Stimulated activated CD8-positive, alpha-beta memory T cell treated with anti-CD3 and anti-CD28 coated beads, Interleukin-7, amount 100 ng/mL, for 1 hour (primary cell): ENCODE results near the gene VSIG10L.

Source experiments
- DNase-seq, 2 donors: peaks; one replicate each; pipeline ENCODE4 v3.0.0-alpha.2; 2020; ENCODE audit warnings: low read depth in 2 of 2

VSIG10L gene

DNA sequence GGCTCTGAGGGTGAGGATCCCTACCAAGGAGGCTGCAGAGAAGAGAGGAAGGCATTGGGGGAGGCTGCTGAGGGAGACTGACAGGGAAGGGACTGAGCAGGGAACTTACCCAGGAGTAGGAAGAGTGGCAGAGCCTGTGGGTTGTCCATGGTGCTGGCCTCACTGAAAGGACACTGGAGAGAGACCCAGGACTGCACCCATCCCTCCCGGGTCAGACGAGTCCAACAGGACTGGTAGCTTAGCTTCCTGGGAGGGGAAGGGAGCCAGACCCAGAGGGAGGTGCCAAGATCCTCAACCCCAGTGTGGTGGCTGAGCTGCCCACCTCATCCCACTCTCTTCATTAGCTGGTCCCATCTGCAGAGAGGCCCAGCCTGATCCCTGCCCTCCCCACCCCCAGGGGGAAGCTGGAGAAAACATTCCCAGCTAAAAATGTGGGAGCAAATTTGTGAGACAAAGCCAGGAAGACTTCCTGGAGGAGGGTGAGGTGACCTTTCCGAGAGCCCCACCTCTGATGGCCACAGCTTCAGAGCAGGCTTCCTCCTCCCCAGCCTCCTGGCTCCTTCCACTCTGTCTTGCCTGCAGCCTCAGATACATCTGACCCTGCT is at the start of gene VSIG10L:
VSIG10L (minus strand) TSS at position 164 of the 605 bp plus-strand sequence; CDS start at position 149, 15 bp downstream.
- DNase-seq: no peak

DNA sequence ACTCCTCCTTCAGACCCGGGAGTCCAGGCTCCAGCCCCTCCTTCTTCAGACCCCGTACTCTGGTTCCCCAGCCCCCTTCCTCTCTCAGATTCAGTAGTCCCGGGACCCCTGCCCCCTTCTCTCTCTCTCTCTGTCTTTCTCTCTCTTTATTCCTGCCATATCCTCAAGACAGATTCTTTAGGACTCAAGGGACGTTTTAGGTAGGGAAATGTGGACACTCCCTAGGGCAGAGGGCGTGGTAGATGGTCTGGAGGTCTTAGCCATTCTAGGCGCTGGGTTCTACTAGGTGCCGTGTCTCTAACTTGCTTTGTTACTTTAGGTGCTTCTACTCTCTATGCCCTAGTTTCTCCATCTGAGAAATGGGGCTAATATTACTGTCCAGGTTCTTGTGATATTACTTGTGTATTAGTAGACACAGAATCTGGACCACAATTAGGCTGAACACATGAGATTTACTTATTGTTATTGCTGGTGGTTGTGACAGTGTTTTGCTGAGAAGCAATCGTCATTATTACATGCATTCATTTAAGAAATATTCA is 49.2 kb upstream of the VSIG10L start:
- DNase-seq: no peak

DNA sequence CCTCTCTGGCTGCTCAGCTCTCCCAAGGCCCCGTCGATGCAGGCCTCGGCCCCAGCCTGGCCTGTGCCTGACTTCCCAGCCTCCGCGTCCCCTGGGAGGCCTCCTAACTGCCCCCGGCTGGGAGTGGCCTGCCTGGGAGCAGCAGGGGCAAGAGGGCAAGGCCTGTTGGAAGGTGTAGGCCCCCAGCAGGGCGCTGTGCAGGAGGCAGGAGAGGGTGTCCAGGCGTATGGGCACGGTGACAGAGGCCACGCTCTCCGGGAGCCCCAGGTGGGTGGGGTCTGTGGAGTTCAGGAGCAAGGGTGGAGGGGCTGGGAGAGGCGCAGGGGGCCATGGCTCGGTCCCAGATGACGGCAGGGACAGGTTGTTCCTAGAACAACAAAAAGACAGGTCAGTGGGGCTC is 47.2 kb upstream of the VSIG10L start:
- no peak for DNase-seq

DNA sequence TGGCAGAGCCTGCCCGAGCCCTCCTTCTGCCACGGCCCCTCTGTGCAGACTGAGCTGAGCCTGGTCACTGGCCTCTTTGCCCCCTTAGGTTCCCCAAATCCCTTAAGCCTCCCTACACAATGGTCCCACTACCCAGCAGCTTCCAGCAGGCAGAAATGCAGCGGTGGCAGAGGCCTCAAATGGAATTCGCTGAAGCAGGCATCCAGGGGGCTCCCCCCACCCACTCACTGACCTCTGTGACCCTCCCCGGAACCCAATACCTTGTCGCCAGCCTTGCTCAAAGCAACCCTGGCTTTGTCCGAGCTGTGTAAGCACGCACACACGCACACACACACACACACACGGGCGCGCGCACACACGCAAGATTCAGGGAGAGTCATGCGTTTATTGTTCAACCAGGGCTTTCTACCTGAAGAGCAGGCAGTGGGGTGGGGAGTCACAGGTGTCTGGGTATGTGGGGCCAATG is 46.0 kb upstream of the VSIG10L start, which contains the start of gene LIM2:
LIM2 (minus strand) TSS at position 51 of the 466 bp plus-strand sequence. CDS start 531 bp downstream, outside the sequence.
- no peak for DNase-seq

DNA sequence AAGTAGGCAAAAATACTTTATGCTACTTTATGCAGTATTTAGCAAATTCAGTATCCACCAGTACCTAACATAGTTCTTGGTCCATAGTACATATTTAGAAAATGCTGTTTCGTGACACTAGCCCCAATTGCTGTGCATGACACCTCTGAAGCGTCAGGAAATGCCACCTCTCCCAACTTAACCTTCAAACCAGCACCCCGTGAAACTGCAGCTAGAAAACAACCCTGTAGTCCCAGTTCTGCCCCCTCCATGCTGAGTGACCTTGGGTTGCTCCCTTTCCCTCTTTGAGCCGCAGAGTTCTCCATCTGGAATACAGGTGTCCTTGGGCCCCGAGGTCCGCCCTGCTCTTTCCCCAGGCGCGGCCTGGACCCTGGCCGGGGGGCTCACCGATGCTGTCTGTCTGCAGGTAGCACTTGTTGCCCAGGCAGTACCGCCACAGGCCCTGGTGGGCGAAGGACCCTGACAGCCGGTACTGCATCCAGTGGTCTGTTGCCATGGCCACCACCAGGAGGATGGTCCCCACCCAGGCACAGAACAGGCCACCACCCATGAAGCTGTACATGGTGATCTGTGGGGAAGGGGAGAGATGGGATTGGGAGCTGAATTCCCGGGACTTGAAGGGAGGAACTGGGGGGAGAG is 45.1 kb upstream of the VSIG10L start:
- DNase-seq: no peak

DNA sequence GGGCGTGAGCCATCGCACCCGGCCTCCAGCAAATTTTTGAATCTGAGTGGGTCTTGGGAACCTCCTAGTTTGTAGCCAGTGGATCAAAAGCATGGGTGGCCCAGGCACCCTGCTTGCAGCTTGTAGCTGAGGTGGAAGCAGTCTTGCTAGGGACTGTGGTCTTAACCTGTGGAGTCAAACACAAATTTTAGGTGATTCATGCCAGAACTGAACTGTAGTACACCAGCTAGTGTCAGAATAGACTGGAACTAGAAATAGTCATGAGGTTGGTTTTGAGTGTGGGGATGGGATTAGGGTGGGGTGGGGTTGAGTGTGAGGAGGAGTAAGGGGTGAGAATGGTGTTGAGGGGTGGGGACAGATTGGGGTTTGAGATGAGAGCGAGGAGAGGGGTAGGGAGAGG is 40.1 kb upstream of the VSIG10L start:
- no peak for DNase-seq

DNA sequence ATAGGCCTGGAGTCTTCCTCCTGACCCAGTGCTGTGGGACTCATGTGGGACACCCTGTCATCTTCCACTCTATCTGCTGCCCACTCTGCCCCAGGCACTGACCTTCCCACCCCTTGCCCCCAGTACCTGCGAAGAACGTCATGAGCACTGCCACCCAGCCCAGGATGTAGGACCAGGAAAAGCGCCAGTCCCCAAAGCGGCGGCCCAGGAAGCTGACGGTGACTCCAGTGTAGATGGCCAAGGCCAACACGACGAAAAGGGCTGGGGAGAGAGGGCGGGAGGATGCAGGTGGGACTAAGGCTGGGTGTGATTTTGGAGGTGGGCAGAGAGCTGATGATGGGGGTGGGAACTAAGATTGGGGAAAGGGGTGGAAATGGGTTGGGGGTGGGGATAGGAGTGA is 38.4 kb upstream of the VSIG10L start:
- DNase-seq: no peak

DNA sequence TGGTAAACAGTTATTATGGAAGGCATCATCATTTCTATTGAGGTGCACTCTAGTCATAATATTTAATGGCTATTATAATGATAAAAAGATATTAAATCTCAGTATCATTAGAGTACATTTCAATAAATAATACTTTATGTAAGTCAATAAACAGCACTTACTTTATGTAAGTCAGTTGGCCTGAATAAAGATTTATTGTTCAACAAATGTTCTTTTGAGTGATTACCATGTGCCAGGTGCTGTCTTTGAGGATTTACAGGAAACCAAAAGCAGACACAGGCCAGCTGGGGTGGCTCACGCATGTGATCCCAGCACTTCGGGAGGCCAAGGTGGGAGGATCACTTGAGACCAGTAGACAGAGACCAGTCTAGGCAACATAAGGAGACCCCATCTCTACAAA is 35.5 kb upstream of the VSIG10L start:
- no peak for DNase-seq

DNA sequence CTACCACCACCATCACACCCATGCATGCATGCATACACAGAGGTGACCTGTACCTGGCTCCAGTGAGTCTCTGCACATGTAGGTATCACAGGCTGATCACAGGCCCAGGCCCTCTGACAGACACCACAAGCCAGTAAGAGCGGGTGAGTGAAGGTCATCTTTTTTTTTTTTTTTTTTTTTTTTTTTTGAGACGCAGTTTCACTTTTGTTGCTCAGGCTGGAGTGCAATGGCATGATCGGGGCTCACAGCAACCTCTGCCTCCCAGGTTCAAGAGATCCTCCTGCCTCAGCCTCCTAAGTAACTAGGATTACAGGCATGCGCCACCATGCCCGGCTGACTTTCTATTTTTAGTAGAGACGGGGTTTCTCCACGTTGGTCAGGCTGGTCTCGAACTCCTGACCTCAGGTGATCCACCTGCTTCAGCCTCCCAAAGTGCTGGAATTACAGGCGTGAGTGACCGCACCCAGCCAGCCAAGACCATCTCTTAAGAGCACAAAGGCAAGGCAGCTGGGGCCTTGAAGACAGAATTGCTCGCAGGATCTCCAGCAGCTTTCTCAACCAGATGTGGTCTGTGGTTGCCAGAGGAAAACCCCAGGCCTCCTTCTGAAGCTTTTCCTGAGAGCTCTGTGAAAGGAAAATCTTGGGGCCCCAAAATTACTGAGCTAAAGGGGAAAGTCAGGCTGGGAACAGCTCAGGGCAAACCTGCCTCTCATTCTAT is 33.7 kb upstream of the VSIG10L start:
- DNase-seq: peak in 1 of 2 donors; percentile 33

DNA sequence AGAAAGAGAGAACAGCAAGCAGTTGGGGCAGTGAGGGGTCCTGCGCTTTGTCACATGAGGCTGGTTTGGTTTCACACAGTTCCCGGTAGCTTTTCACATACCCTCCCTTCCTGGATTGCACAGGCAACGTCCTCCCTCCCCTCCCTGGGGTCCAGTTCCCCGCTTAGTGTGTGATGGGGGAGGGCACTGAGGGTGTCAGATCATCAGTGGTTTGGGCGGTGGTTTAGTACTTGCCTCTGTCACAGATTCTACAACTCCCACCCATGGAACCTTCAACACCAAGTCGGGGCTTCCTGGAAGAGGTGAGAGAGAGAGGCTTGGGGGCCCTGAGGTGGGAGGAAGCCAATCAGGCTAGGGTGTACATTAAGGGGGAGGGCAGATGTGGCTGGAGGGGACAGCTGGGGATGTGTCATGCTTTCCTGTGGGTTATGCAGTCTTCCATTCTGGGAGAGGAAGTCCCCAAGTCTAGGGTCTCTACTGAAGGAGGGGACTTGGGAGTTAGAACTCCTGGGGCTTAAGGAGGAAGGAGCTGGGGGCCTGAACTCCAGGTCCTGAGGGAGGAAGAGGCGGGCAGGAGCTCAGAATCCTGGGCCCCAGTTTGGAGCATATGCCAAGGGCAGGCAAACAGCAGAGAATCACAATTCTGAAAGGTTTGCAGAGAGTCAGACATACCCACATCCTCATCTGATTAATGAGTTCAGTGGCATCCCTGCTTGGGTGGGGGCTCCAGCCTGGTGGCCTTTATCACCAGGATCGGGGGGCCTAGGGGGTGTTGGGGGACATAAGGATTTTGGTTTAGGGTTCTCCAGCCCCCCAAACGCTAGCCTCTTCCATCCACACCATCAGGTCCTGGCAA is 30.9 kb upstream of the VSIG10L start, which contains the start of gene NKG7:
NKG7 (minus strand) TSS at position 6 of the 856 bp plus-strand sequence. CDS start 119 bp downstream, outside the sequence.
- DNase-seq: peak; percentile 64 to 66

DNA sequence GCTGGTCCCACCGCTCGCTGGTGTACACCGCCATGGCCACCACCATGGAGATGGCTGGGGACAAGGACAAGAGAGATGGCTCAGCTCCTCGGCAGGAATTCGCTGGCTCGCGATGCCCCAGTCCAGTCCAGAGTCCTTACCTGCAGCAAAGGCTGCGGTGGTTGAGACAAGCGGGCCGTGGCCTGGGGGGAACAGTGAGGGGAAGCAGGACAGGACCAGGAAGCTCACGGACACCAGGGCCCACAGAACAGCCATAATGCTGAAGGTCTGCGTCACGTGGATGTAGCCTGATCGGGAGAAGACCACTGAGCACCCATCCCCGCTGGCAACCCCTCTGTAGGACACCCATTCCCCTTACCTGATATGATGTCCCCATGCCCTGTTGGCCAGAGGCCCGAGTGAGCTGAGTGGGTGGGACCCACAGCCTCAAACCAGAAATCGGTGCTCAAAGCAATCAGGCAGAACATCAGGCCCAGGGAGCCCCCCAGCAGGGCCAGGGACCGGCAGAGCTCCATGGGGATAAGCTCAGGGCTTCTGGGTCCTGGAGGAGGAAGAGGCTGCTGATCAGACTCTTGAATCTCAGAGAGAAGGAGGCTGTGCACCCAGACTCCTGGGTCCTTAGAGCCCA is 30.2 kb upstream of the VSIG10L start:
- no peak for DNase-seq

DNA sequence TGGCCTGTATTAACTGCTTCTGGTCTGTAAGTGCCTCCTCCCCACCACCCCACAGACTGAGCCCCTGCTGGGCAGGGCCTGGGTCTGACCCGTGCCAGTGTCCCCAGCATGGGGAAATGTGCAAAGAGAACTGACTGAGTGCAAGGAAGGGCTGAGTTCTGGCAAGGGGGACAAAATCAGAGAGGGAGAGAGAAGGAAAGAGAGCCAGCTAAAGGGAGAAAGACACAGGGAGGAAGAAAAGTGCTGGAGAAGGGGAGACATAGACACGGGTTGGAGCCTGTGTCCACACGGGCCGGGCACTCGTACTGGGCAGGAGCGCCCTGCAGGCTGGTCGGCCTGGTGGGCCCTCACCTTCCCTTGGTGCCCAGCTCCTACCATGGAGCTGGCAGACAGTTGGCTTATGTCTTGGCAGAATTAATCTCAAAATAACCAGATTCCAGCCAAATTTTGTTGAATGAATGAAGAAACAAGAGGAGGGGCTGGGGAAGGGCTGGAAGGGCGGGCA is 29.3 kb upstream of the VSIG10L start:
- DNase-seq: no peak

DNA sequence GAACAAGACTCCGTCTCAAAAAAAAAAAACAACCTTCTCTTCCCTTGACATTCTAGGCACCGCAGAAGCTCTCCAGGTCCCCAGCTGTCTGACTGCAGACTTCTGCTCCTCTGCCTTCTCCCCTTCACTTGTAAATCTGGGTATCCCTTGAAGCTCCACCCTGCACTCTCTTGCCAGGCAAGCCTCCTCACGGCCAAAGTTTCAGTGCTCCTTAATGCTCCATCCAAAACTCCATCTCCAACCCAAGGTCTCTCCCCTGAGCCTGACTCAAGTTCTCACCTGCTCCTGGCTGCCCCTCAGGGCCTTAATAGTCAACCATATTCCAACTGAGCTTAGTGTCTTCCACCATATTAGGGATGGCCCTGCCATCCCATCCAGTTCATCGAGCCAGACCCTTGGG is 28.3 kb upstream of the VSIG10L start:
- DNase-seq: no peak

DNA sequence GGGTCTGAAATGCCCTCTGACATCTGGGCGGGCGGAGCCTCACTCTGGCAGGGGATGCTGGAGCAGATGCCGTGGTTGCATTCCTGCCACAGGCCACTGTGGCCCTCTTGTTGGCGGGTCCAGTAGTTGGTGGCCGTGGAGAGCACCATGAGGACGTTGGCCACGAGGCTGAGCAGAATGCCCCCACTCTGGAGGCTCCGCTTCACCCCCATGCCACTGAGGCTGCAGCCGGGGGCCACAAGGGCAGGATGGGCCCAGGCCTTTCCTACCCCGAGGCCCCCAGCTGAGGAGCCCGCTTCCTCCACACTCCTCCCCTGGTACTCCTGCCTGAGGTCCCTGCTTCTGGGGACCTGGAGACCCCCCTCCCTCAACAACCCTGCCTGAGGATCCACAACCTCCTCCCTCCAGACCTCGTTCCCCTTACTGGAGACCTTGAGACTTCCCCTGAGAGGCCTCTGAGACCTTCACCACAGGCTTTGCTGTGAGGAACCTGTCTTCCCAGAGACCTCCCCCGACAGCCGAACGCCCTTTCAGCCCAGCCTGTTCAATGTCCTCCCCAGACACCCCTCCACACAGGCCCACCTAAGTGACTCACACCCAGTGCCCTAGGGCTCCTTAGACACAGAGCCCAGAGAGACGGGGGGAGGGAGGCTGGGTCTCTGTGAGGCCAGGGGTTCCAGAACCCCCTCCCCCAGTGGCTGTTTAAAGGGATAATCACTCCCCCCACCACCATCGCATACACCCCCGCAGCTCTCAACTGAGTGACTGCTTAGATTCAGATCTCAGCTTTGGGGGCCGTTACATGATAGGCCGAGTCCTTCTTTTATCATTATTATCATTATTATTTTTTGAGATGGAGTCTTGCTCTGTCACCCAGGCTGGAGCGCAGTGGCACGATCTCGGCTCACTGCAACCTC is 26.7 kb upstream of the VSIG10L start, which contains the start of gene CLDND2:
CLDND2 (minus strand) TSS at position 638 of the 917 bp plus-strand sequence; CDS start at position 212, 426 bp downstream.
- DNase-seq: peak in 1 of 2 donors; percentile 21

DNA sequence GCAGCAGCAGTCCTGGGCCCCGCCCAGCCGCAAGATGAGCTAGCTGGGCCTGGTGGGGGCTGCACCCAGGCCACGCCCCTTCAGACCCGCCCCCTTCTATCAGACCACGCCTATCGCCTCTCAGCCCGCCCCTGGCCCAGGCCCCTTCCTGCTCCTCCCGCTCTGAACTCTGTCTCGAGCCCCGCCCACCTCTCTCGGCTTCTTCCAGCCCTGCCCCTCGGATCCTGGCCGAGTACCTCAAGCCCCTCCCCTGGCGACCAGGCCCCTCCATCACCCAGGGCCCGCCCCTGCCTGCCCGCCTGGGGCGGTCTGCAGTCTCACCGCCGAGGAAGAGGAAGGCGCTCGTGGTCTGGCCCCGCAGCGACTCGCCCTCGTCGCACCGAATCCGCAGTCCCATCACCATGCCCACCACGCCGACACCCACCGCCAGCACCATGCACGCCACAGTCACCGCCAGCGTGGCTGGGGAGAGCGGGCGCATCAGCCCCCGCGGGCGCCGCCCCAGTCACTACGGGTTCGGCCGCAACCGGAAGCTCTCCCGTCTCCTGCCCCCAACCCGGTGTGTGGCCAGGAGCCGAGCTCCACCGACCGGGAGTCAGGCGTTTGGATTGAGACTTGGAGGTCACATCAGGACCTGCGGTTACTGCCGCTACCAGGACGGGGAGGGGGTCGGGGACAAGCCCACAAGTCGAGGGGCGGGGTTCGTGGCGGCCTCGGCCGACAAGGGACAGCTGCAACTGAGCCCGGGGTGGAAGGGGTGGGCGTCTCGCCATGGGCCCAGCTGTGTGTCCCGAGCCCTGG is 25.8 kb upstream of the VSIG10L start:
- peak; percentile 95 to 96 for DNase-seq

DNA sequence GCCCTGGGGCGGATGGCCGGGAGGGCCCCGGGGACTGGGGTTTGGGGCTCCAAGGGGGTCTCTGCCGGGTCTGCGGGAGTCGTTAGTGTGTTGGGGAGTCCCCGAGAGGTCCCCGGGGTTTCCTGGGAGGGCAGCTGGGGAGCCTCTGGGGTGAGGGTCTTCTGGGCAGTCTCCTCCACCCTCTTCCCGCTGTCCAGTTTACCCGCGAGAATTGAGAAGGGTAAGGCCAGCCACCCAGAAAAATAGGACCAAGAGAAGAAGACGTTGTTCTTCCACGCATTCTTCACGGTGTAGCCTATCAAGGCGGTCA is 25.3 kb upstream of the VSIG10L start:
- no peak for DNase-seq

DNA sequence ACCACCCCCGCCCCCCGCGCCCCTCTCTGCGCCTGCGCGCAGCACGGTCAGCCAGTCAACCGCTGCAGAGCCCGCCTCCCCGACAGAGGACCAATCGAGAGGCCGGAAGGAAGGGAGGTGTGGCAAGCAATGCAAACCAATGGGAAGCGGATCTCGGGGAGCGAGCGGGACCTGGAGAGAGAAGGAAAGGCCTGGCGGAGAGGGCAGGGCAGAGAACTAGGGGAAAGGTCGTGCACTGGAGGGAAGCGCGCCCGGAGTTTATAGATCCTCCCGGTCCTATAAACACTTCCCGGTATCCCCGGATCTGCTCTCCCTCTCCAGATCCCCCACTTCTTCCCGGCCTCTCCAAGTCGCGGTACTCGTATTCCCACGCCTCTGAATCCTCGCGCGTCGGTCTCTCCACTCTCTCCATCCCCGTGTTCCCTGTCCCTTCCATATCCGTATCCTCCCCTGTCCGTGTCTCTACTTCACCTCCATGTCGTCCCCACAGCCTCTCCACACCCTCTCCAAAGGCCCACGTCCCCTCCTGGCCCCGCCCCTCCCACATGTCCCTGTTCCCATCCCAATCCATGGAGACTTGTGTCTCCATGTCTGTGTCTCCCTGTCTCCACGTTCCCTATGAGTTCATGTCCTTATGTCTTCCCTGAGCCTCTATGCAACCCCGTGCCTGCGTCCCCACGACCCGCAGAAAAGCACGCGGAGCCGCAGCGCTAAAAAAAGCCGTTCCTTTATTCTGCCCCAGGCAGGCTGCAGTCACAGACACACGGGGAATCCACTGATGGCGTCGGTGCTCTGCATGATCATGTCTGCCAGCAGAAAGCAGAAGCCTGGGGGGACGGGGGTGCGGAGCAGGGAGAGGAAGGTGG is 24.7 kb upstream of the VSIG10L start:
- DNase-seq: peak; percentile 72 to 82

DNA sequence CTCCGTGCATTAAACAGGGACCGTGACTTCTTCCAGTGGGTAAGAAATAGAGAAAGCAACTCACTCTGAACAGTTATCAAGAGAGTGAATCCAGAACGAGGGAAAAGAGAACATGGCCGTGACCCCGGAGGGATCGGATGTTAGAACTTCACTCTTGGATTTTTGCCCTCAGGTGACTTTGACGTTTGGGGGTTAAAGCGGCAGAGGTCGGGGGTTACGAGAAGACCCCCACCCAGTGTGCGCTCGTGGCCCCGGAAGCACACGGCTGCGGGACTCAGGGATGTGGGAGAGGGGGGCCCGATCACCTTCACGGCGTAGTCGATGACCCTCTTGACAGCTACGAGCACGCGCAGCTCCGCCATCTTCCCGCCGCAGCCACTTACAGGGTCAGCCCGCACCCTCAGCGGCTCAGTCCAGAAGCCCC is 24.0 kb upstream of the VSIG10L start, which contains the start of gene ETFB:
ETFB (minus strand) TSS at position 424 of the 424 bp plus-strand sequence; CDS start at position 362, 62 bp downstream.
- DNase-seq: no peak
